NCI-H526 treated with DMSO at 0.1 percent for 48 hours (cell line): ENCODE data around the gene TPK1.
"Not testable (repeated sequence)": the region's sequence is repeated elsewhere in the genome, so short reads cannot be mapped to it uniquely, and the experiment has no call there.

ENCODE experiments used
- DNase-seq: peaks from one replicate; lab custom pipeline; 2025; lab: John Stamatoyannopoulos, UW

Gene TPK1

GRCh38 chr7:144474800-144475615 lies 360.8 kb downstream of the TPK1 start:
- no peak for DNase-seq

DNA sequence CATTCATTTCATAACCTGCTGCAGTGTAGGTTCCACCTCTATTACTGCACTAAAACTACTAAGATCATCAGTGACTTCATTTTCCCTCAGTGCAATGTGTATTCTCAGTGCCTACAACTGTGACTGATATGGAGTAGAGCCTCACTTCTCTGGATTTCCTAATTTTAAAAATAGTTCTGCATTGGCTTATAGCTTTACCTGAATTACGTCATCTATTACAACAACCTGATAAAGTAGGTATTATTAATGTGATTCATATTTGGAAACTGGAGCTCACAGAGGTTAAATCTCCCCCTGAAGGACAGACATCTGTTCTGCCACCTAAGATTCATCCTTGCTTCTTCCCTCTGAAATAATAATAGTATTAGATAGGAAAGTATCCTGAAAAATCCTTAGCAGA lies 361.5 kb downstream of the TPK1 start:
- no peak for DNase-seq

GRCh38 chr7:144473908-144474307 lies 361.9 kb downstream of the TPK1 start:
- no peak for DNase-seq

DNA sequence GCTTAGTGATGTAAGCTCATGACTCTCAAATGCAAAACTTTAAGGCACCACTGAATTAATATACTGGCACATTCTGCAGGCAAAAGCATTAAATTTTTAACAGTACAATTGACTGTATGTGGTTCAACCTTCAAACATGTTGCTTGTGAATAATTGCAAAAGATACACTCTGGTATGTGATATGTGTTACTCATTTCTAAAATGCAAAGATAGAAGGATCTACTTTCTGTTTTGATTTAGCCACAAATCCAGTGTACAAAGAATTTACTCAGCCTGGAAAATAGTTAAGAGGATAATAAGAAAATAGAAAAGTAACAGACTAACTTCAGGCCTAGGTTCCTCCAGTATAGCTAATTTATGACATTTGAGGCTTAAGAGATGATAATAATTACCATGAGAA lies 365.8 kb downstream of the TPK1 start:
- no peak for DNase-seq

DNA sequence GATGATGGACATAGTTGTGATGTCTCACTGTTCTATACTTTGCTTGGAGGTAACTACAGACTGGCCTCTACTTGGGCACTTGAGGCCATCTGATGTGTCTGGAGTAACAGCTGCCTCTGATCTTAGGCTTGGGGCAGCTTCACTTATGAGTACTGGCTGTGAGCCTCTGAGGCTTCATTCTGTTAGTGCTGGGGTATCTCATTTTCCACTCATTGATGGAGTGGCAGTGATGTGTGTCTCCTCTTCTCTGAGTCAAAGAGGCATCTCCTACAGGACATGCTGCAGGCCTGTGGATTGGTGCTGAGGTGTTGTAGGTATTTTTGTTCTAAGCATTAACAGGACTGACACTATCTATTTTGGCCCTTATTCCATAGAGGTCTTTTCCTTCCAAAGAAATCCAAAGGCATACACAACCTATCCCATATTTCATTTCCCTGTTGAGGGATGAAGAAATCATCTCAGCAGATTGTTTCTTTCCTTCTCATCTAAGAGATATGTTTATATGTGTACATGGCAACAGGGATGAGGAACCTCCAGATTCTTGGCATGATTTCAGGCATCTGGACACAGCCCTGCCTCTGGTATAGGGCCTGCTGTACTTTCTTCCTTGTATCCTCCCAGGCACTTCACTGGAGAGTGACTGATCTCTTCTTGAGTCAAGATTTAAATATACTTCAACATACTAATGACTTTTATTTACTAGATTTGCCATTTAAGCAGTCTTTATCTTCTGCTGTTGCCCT lies 366.7 kb downstream of the TPK1 start:
- DNase-seq, result no peak

DNA sequence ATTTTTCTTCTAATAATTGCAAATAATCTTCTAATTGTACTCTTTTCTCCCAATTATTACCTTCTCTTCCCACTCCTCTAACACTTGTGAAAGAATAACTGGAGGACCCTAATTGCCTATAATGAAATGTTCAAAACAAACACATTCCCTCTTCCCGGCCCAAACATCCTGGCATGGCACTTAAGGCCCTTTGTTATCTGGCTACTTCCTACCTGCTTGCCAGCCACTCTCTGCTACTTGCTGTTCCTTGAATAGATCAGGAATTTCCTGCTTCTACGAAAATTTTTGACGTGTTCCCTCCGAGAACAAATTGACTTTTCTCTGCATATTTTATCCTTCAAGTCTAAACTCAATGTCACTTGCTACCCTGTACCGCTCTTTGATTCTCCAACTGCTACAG lies 376.2 kb downstream of the TPK1 start:
- DNase-seq, result no peak

- DNase-seq, result no peak
These were observed 380.8 kb downstream of the TPK1 start for GRCh38 chr7:144455040-144455404.

DNA sequence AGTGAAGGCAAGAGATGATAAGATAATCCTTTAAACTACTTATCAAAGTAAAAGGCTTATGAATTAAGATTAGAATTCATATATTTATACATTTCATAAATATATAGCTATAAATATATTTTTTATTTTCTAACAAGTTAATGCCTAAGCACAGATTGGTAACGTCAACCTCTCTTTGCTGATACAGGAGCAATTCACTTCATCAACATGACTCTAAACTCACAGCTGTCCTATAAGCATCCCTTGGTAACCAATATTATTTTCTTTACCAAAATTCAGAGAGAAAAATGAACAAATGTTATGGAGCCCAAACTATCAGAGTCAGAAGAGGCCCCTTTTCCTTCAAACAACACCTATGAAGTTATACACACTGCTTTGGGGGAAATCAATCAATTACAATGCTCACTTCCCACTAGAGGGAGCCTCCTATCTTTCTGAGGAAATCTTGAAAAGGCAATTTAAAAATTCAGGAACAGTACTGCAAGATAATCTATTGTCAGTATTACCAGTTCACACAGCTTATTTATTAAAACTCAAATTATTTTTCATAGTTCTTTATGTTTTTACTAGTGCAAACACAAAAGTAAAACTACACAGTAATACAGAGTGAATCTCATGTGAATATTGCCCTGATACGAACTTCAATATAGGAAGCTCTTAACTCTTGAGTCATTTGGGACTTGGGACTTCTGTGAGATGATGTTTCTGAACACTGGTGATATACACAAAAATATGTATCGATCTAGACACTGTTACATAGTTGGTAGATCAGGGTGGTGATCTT lies 381.4 kb downstream of the TPK1 start:
- DNase-seq, result no peak

GRCh38 chr7:144452064-144452463 lies 383.8 kb downstream of the TPK1 start:
- DNase-seq, result no peak

GRCh38 chr7:144445590-144445989 lies 390.3 kb downstream of the TPK1 start:
- no peak for DNase-seq

- no peak for DNase-seq
These were observed 396.1 kb downstream of the TPK1 start for GRCh38 chr7:144439717-144440205.

DNA sequence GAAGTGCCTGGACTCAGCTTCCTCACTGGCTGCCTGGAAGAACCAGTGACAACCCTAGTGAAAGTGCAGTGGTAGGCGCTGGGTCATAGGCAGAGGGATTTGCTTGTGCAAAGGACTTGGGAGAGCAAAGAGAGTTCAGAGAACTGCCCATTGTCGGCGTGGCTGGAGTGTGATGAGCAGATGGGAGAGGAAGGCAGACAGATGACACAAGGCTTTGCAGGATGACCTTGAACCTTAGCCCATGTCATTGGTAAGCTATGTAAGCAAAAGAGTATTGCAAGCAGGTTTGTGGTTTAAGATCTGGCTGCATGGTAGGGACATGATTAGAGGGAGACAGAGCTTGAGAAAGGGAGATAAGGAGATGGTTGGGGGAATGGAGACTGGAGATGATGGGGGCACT lies 397.1 kb downstream of the TPK1 start:
- no peak for DNase-seq

GRCh38 chr7:144437370-144438191 lies 398.3 kb downstream of the TPK1 start:
- peak; percentile 45 for DNase-seq

GRCh38 chr7:144436500-144436899 lies 399.4 kb downstream of the TPK1 start:
- no peak for DNase-seq

DNA sequence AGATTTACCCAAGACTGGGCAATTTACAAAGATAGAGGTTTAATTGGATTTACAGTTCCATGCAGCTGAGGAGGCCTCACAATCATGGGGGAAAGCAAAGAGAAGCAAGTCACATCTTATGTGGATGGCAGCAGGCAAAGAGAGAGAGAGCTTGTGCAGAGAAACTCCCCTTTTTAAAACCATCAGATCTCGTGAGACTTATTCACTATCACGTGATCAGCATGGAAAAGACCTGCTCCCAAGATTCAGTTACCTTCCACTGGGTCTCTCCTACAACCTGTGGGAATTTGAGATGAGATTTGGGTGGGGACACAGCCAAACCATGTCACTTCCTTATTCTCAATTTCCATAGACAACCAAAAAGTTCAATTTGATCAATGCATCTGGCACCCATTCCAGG lies 407.4 kb downstream of the TPK1 start:
- DNase-seq, result no peak

DNA sequence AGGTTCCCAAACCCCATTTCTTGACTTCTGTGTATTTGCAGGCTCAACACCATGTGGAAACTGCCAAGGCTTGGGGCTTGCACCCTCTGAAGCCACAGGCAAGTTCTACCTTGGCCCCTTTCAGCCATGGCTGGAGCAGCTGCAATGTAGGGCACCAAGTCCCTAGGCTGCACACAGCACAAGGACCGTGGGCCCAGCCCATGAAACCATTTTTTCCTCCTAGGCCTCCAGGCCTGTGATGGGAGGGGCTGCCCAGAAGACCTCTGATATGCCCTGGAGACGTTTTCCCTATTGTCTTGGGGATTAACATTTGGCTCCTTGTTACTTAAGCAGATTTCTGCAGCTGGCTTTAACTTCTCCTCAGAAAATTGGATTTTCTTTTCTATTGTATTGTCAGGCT lies 408.3 kb downstream of the TPK1 start:
- not testable (repeated sequence) for DNase-seq

- DNase-seq, result peak; percentile 46
These were observed 416.9 kb downstream of the TPK1 start for GRCh38 chr7:144418931-144419330.

DNA sequence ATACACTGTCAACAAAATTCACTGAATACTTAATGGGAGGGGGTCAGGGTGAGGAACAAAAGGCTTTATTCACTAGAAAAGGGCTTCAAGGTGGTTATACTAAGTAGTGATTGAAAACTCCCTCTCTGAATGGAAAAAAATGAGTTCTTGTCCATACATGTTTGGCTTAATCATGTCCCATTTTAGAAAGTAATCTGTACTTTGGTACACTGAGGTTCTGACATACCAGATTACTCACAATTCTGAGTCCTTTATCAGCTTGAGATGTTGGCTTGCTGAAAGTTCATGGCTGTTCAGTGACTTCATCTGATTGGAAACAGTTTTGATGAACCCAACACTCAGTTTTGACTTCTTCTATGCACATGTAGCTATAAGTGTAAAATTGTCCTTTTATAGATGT lies 419.5 kb downstream of the TPK1 start:
- DNase-seq, result no peak

- DNase-seq, result no peak
These were observed 420.0 kb downstream of the TPK1 start for GRCh38 chr7:144415858-144416257.

- no peak for DNase-seq
These were observed 421.0 kb downstream of the TPK1 start for GRCh38 chr7:144414815-144415214.

- peak; percentile 52 for DNase-seq
These were observed 425.4 kb downstream of the TPK1 start for GRCh38 chr7:144410441-144410840.

DNA sequence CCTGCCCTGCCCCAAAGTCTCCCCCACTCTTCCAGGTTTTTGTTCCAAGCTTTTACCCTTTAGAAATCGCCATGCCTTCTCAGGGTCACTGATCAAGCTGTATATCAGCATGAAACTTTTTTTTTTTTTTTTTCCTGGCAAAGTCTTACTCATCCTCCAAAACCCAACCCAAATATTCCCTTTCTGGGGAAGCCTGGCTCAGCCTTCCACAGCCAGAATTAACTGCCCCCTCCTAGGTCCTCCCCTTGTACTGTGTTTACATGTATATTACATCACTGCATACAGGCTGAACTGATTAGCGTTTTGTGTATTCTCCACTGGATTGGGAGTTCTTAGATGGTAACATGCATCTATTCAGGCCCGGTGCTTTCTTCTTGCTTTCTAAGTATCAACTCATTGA lies 427.7 kb downstream of the TPK1 start:
- DNase-seq, result no peak
